Measurements from ENCODE around the gene PPP2R2C. TPM values are rescaled to one million over a fixed set of nuclear protein-coding genes. Genes with fewer than 3 reads are reported as not detected.

PPP2R2C gene
- polyA plus RNA-seq, 1 donor (not counting 4 experiments of a cell fraction or from before 2014, with no cell fraction given): 12.3 TPM

- H3K27ac ChIP-seq (ENCODE audit: control insufficient read depth, insufficient read depth, low read length): no peak overlapping the region
- no peak overlapping the region for H3K4me3 ChIP-seq (ENCODE audit: control insufficient read depth in 2 of 3, extremely low read depth in 1 of 3, insufficient read depth in 2 of 3, low read depth in 1 of 3, low read length in 3 of 3)
- H3K79me2 ChIP-seq (ENCODE audit: control insufficient read depth, insufficient read depth, low read length): no peaks in the 10 kb centered on the region
- peaks cover 19% of the 10 kb centered on the region for H3K4me1 ChIP-seq (ENCODE audit: control insufficient read depth, extremely low read depth, insufficient read depth, low read length)
- dilution Hi-C loops (cut with MboI; ENCODE audit: extremely low pct_ligation_motif_present, low sequenced_read_pairs): no loop called here
- no peaks in the 10 kb centered on the region for H3K27me3 ChIP-seq (ENCODE audit: control insufficient read depth, extremely low read depth, insufficient read depth, low read length)
- no peaks in the 10 kb centered on the region for H3K9me1 ChIP-seq (ENCODE audit: control insufficient read depth, extremely low read depth, insufficient read depth, low read length)
- H3K36me3 ChIP-seq (ENCODE audit: control insufficient read depth in 2 of 2, extremely low read depth in 1 of 2, insufficient read depth in 2 of 2, low read length in 2 of 2): no peaks in the 10 kb centered on the region
- no peak overlapping the region for H2AFZ ChIP-seq (ENCODE audit: control insufficient read depth, low read length)
- TF ChIP-seq CTCF (optimal IDR thresholded peaks at IDR 0.05 in 1 of 3, IDR thresholded peaks at IDR 0.05 in 1 of 3, conservative IDR thresholded peaks at IDR 0.05 in 1 of 3; ENCODE audit: extremely low read depth in 1 of 3, insufficient read depth in 2 of 3, low read length in 3 of 3): no peak
- no peak for TF ChIP-seq EZH2 (IDR thresholded peaks at IDR 0.05; ENCODE audit: low read length)
- H3K9me3 ChIP-seq (ENCODE audit: control insufficient read depth, low read depth, low read length): no peaks in the 10 kb centered on the region
- no peak for FAIRE-seq
- no peak for DNase-seq (ENCODE audit: low read depth, low spot score)
- no peak overlapping the region for H3K9ac ChIP-seq (ENCODE audit: control insufficient read depth, extremely low read depth, insufficient read depth, low read length)
- H4K20me1 ChIP-seq (ENCODE audit: control insufficient read depth, extremely low read depth, insufficient read depth, low read length): no peaks in the 10 kb centered on the region
- H3K4me2 ChIP-seq (ENCODE audit: control insufficient read depth, extremely low read depth, insufficient read depth, low read depth, low read length): no peak overlapping the region
These were observed 83.7 kb downstream of the PPP2R2C start for GRCh38 chr4:6388713-6389112.

- H3K9me3 ChIP-seq (ENCODE audit: control insufficient read depth, low read depth, low read length): no peaks in the 10 kb centered on the region
- H3K27ac ChIP-seq (ENCODE audit: control insufficient read depth, insufficient read depth, low read length): no peak overlapping the region
- no peaks in the 10 kb centered on the region for H3K79me2 ChIP-seq (ENCODE audit: control insufficient read depth, insufficient read depth, low read length)
- dilution Hi-C loops (cut with MboI; ENCODE audit: extremely low pct_ligation_motif_present, low sequenced_read_pairs): no loop called here
- peaks cover 19% of the 10 kb centered on the region for H3K4me1 ChIP-seq (ENCODE audit: control insufficient read depth, extremely low read depth, insufficient read depth, low read length)
- TF ChIP-seq CTCF (optimal IDR thresholded peaks at IDR 0.05 in 1 of 3, IDR thresholded peaks at IDR 0.05 in 1 of 3, conservative IDR thresholded peaks at IDR 0.05 in 1 of 3; ENCODE audit: extremely low read depth in 1 of 3, insufficient read depth in 2 of 3, low read length in 3 of 3) (no peak), EZH2 (IDR thresholded peaks at IDR 0.05; ENCODE audit: low read length) (no peak)
- no peak overlapping the region for H3K4me3 ChIP-seq (ENCODE audit: control insufficient read depth in 2 of 3, extremely low read depth in 1 of 3, insufficient read depth in 2 of 3, low read depth in 1 of 3, low read length in 3 of 3)
- no peaks in the 10 kb centered on the region for H4K20me1 ChIP-seq (ENCODE audit: control insufficient read depth, extremely low read depth, insufficient read depth, low read length)
- no peaks in the 10 kb centered on the region for H3K9me1 ChIP-seq (ENCODE audit: control insufficient read depth, extremely low read depth, insufficient read depth, low read length)
- FAIRE-seq (no peak), DNase-seq (ENCODE audit: low read depth, low spot score) (no peak)
- no peaks in the 10 kb centered on the region for H3K27me3 ChIP-seq (ENCODE audit: control insufficient read depth, extremely low read depth, insufficient read depth, low read length)
- H3K36me3 ChIP-seq (ENCODE audit: control insufficient read depth in 2 of 2, extremely low read depth in 1 of 2, insufficient read depth in 2 of 2, low read length in 2 of 2): no peaks in the 10 kb centered on the region
- H3K4me2 ChIP-seq (ENCODE audit: control insufficient read depth, extremely low read depth, insufficient read depth, low read depth, low read length): no peak overlapping the region
- H2AFZ ChIP-seq (ENCODE audit: control insufficient read depth, low read length): no peak overlapping the region
- H3K9ac ChIP-seq (ENCODE audit: control insufficient read depth, extremely low read depth, insufficient read depth, low read length): no peak overlapping the region
These were observed 84.5 kb downstream of the PPP2R2C start for GRCh38 chr4:6387946-6388345.
